Jurkat, Clone E6-1 (cell line): Measurements from ENCODE around the gene POU3F3.
A peak's percentile ranks its signal among the peaks of the same experiment; 100 is the strongest.

Experiments
- DNase-seq: peaks from one replicate; pipeline ENCODE4 v3.0.0-alpha.2; 2011; ENCODE audit warnings: low read depth, low spot score
- H3K4me3 ChIP-seq: 2 replicates; pipeline ENCODE4 v1.5.1; 2011; ENCODE audit warnings: mild to moderate bottlenecking, low read length, control low read depth, moderate library complexity

POU3F3 gene

DNA sequence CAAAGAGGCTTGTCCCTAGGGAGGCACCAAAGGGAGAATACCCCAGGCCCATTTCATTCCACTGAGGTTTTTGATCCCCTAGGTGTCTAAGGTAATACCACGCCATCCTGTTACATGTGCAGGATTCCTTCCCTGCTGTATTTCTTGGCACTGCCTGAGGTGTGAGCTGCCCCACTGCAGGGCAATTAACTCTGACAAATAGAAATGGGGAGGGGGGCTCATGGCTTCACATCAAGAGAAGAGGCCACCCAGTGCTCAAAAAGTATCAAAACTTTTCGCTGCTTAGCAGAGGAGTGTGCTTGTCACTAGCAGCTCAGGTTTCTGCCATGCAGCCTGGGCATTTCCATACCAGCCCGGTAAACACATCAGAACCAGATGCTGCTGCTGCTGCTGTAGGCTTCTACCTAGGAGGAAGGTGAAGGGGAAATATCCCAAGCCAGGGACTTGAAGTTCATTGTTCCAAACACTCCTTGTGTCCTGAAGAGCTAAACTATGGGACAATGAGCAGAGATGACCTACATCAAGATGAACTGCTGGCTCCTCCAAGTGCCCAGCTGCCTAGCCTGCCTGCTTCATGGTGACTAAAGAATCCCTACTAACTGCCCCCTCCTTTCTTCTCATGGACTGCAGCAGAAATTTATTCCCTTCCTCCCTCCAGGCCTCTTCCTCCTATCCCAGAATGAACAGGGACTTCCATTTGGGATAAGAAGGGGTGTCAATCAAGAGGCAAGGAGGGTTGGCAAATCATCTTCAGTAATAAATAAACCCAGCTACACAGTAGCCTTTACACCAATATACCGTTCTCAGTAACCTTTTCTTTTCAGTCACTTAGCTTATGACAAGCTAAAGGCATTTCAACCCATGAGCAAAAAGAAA is 16.4 kb downstream of the POU3F3 start:
- no peak overlapping the region for H3K4me3 ChIP-seq
- no peak for DNase-seq

DNA sequence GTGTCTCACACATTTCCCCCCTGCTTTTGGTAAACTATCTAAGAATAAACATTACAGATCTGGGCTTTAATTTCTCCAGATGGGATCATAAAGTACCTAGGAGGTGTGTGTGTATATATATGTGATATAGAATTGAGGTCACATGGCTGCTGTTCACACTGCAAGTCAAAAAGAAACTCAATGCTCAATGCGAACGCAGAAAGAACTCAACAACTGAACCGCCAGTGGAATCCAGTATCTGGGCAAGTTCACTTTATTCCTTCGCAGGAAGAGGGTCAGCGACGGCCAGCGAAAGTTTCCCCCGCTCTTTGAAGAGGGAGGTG is 17.7 kb downstream of the POU3F3 start:
- DNase-seq: no peak
- no peak overlapping the region for H3K4me3 ChIP-seq

GRCh38 chr2:104871972-104872865 is 18.3 kb downstream of the POU3F3 start:
- no peak for DNase-seq
- peak overlapping the region; percentile 52 for H3K4me3 ChIP-seq

GRCh38 chr2:104872866-104873688 is 19.2 kb downstream of the POU3F3 start:
- peak overlapping the region; percentile 52 for H3K4me3 ChIP-seq
- DNase-seq: peak; percentile 67

DNA sequence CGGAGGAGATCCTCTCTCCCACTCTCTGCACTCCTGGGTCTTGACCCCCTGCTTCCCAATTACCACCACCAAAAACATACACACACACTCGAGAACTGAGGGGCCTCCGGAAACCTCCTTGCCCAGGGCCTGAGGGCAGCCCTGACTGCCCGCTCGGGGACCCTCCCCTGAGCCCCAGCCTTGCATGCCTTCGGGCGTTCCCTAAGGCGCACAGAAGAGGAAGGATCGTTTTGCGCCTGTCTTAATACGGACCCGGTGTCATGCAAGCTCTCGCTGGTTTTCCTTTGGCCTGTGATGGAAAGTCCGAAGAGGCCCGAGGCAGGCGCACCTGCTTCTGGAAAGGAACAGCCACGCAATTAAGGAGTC is 19.8 kb downstream of the POU3F3 start:
- no peak for DNase-seq
- H3K4me3 ChIP-seq: peak overlapping the region; percentile 52

DNA sequence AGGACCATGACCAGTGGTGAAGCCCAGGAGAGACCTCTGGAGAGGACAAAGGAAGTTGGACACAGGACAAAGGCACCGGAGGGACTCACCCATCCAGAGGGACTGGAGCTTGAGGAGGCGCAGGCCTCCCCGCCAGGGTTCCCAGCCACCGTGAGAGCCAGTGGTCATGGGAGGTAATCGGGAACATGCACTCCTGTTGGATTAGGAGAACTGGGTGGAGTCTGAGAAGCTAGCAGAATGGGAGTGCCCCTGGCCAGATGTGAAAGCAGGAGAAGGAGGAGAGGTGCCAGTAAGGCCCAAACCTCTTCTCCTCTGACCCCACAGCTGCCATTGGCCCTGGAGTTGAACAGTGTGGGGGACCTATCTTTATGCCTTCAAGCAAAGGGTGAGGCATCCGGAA is 20.3 kb downstream of the POU3F3 start:
- DNase-seq: no peak
- no peak overlapping the region for H3K4me3 ChIP-seq

DNA sequence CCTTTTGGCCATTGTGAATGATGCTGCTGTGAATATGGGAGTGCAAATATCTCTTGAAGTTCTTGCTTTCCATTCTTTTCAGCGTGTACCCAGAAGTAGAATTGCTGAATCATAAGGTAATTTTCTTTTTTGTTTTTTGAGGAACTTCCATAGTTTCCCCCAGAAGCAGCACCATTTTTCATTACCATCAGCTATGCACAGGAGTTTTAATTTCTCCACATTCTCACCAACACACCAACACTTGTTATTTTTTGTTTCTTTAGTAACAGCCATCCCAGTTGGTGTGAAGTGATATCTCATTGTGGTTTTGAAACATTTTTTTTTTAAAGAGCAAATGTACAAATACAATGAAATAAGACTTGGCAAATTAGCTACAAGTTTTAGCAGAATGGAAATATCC is 21.3 kb downstream of the POU3F3 start:
- no peak overlapping the region for H3K4me3 ChIP-seq
- DNase-seq: no peak

- no peak overlapping the region for H3K4me3 ChIP-seq
- no peak for DNase-seq
Observed at GRCh38 chr2:104876606-104877570, 23.0 kb downstream of the POU3F3 start.

DNA sequence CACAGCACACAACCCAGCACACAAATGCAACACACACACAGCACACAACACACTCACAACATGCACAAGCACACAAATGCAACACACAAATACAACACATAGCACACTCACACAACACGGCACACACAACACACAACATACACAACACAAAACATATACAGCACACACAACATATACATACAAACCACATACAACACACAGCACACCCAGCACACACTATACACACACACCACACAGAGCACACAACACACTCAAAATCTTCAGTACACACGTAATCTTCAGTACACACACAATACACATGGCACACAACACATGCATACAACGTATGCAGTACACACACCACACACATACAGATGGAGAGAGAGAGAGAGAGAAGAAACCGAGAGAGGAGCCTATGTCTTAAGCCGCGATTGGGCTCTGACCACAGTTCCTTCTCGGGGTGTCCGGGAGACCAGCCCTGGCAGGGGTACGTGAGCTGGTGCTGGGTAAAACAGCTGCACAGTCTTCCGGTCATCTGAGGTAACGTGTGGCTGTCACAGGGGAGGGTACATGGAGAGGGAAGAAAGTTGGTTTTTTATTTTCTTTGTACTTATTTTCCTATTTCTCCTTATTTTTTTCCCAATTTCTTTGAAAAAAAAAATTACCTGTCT is 25.1 kb downstream of the POU3F3 start:
- no peak for DNase-seq
- H3K4me3 ChIP-seq: no peak overlapping the region

GRCh38 chr2:104880076-104880475 is 26.2 kb downstream of the POU3F3 start:
- no peak for DNase-seq
- H3K4me3 ChIP-seq: no peak overlapping the region

DNA sequence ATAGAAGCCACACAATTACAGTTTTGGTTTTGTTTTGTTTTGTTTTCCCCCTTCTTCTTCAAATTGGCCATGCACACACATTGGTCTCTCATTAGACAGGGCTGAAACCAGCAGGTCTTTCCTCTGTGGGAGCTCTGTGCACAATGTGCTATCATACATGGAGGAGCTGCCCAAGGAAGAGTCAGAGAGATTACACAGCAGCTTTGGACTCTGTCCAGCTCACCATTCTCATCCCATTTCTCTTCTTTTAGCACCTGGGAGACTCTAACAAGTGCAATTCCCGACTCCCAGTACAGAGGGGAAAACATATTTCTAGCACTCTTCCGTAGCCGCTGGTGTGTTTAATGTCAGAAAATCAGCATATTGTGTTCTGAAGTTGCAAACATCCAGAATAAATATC is 29.4 kb downstream of the POU3F3 start:
- no peak overlapping the region for H3K4me3 ChIP-seq
- DNase-seq: no peak

GRCh38 chr2:104885119-104885782 is 31.3 kb downstream of the POU3F3 start:
- H3K4me3 ChIP-seq: no peak overlapping the region
- no peak for DNase-seq

GRCh38 chr2:104887676-104888075 is 33.8 kb downstream of the POU3F3 start:
- no peak for DNase-seq
- H3K4me3 ChIP-seq: no peak overlapping the region

- no peak overlapping the region for H3K4me3 ChIP-seq
- DNase-seq: peak; percentile 26
Observed at GRCh38 chr2:104888489-104889258, 34.8 kb downstream of the POU3F3 start.

DNA sequence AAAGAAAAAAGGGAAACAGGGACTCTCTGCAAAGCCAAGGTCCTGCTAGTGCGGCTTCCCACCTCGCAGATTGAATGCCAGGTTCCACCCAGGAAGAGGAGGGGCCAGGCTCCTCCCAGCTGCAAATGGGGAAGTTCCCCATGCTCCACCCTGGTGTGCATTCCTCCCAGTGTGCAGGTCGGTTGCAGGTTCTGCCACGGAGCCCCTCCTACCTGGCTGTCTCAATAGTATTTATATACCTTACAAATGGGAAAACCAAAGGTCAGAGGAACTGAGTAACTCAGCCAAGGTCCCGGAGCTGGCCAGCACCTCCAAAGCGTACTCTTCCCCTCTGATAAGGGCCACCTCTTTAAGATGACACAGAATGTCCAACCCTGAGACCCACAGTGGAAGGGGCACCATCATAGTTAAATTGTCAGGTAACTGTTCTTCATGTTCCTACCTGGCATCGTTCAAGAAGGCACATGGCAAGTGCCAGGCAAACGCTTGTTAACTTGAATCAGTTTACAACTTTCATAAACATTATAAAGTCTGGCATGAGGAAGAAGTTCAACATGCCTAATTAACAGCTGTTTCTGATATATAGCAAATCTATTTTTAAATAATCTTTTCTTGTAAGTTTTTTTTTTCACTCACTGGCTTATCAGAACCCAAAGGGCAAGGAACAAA is 35.5 kb downstream of the POU3F3 start:
- no peak overlapping the region for H3K4me3 ChIP-seq
- DNase-seq: no peak

DNA sequence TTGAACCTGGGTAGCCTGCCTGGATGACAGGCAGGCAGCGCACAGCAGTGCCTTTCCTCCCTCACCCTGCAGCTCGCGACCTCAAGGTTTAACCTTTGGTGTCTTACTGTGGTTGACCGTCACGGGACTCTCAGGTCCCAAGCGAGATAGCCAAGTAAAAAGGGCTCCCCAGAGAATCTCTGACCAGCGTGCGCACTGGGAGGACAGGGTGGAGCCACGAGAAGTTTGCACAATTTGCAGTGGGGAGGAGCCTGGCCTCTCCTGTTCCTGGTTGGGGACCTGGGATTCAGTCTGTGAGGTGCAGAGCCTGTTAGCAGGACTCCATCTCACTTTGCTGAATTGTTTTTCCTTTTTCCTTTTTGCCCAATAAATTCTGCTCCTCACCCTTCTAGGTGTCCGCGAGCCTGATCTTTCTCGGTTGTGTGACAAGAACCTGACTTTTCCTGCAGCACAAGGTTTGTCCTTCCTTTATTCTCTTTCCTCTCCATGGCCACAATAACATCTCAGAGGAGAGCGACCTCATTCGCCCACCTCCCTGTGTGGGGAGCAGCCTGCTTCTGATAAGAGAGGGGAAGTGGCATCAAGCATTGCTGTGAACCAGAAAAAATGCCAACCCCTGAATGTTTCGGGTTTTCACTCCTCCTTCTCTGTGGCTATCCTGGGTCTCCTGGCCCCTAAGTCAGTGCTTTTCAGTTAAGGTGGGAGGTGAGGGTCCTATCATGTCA is 36.2 kb downstream of the POU3F3 start:
- DNase-seq: no peak
- H3K4me3 ChIP-seq: no peak overlapping the region
